HG03575 (cell line): ENCODE results near the gene MS4A5.

Source experiments
- ATAC-seq: cut with Tn5 transposase; IDR thresholded peaks from one replicate; pipeline ENCODE4 v1.9.1; 2021; ENCODE audit not compliant: unreplicated experiment, insufficient number of reproducible peaks, low FRiP score; ENCODE audit errors: extremely low read depth

Gene MS4A5

GRCh38 chr11:60468829-60469228 lies 39.5 kb downstream of the MS4A5 start:
- ATAC-seq = no peak

GRCh38 chr11:60469723-60470122 lies 40.4 kb downstream of the MS4A5 start:
- ATAC-seq = no peak

GRCh38 chr11:60477035-60477445 lies 47.7 kb downstream of the MS4A5 start:
- no peak for ATAC-seq

GRCh38 chr11:60482361-60482760 lies 53.0 kb downstream of the MS4A5 start:
- no peak for ATAC-seq

- ATAC-seq = peak; percentile 59
These were observed 56.6 kb downstream of the MS4A5 start for GRCh38 chr11:60485987-60486386.

GRCh38 chr11:60492488-60493009 lies 63.2 kb downstream of the MS4A5 start, which contains the start of gene MS4A12:
MS4A12 (plus strand) TSS chr11:60492778; CDS start chr11:60497319, 4,541 bp downstream.
- ATAC-seq = no peak

- no peak for ATAC-seq
These were observed 64.1 kb downstream of the MS4A5 start for GRCh38 chr11:60493454-60493853.
